NCI-H1092 treated with DMSO at 0.1 percent for 48 hours (cell line): ENCODE measurements around the gene TMEM203.

Experiments used
- DNase-seq: peaks from one replicate; lab custom pipeline; 2025; lab: John Stamatoyannopoulos, UW

TMEM203 gene

GRCh38 chr9:137178939-137179630 lies 26.4 kb downstream of the TMEM203 start:
- DNase-seq: no peak

- DNase-seq: no peak
Measured at GRCh38 chr9:137178201-137178938, 27.1 kb downstream of the TMEM203 start.

GRCh38 chr9:137176302-137177182 lies 28.9 kb downstream of the TMEM203 start:
- DNase-seq: no peak

GRCh38 chr9:137175345-137175961 lies 30.0 kb downstream of the TMEM203 start:
- DNase-seq: no peak

GRCh38 chr9:137174722-137175293 lies 30.6 kb downstream of the TMEM203 start:
- DNase-seq: no peak

GRCh38 chr9:137173796-137174664 lies 31.4 kb downstream of the TMEM203 start:
- no peak for DNase-seq

- DNase-seq: peak; percentile 25
Measured at GRCh38 chr9:137172901-137173795, 32.3 kb downstream of the TMEM203 start.

- no peak for DNase-seq
Measured at GRCh38 chr9:137171149-137171900, 34.1 kb downstream of the TMEM203 start.

- DNase-seq: no peak
Measured at GRCh38 chr9:137170486-137171148, 34.8 kb downstream of the TMEM203 start.

GRCh38 chr9:137169896-137170358 lies 35.5 kb downstream of the TMEM203 start, which contains the start of gene LRRC26:
TSS of gene LRRC26 (minus strand) at chr9:137170051. CDS start at chr9:137169943, 108 bp downstream.
- DNase-seq: no peak

GRCh38 chr9:137168904-137169856 lies 36.3 kb downstream of the TMEM203 start:
- DNase-seq: peak; percentile 82

GRCh38 chr9:137168573-137168903 lies 36.9 kb downstream of the TMEM203 start:
- no peak for DNase-seq

- no peak for DNase-seq
Measured at GRCh38 chr9:137167747-137168572, 37.5 kb downstream of the TMEM203 start.

- DNase-seq: no peak
Measured at GRCh38 chr9:137167277-137167746, 38.1 kb downstream of the TMEM203 start.

GRCh38 chr9:137166380-137167229 lies 38.8 kb downstream of the TMEM203 start:
- no peak for DNase-seq
